ENCODE results near the gene TRNP1.

TRNP1 gene

GRCh38 chr1:26950602-26951001 lies 42.9 kb upstream of the TRNP1 start:
- no peak for TF ChIP-seq CTCF (IDR thresholded peaks at IDR 0.05)
- Histone ChIP-seq H3K4me3 (no peak overlapping the region), H3K27ac (no peak overlapping the region)
- DNase-seq (ENCODE audit: low spot score): no peak

GRCh38 chr1:26951216-26951615 lies 42.3 kb upstream of the TRNP1 start:
- no peak for DNase-seq (ENCODE audit: low spot score)
- TF ChIP-seq CTCF (IDR thresholded peaks at IDR 0.05): no peak
- no peak overlapping the region for H3K4me3 ChIP-seq
- no peak overlapping the region for H3K27ac ChIP-seq

GRCh38 chr1:26951821-26952497 lies 41.5 kb upstream of the TRNP1 start:
- H3K27ac ChIP-seq: no peak overlapping the region
- TF ChIP-seq CTCF (IDR thresholded peaks at IDR 0.05): no peak
- H3K4me3 ChIP-seq: no peak overlapping the region
- no peak for DNase-seq (ENCODE audit: low spot score)

- no peak for TF ChIP-seq CTCF (IDR thresholded peaks at IDR 0.05)
- no peak for DNase-seq (ENCODE audit: low spot score)
These were observed 40.1 kb upstream of the TRNP1 start for GRCh38 chr1:26953374-26953773.

GRCh38 chr1:26956321-26956720 lies 37.2 kb upstream of the TRNP1 start:
- no peak for DNase-seq (ENCODE audit: low spot score)
- Histone ChIP-seq H3K4me3 (no peak overlapping the region), H3K27ac (no peak overlapping the region)
- no peak for TF ChIP-seq CTCF (IDR thresholded peaks at IDR 0.05)

More at GRCh38 chr1:26953374-26953773, 40.1 kb upstream of the TRNP1 start:
- H3K4me3 ChIP-seq: no peak overlapping the region
- H3K27ac ChIP-seq: no peak overlapping the region

GRCh38 chr1:26957306-26957705 lies 36.2 kb upstream of the TRNP1 start:
- DNase-seq (ENCODE audit: low spot score): no peak
- Histone ChIP-seq H3K4me3 (no peak overlapping the region), H3K27ac (no peak overlapping the region)
- TF ChIP-seq CTCF (IDR thresholded peaks at IDR 0.05): no peak

GRCh38 chr1:26959270-26959669 lies 34.2 kb upstream of the TRNP1 start:
- no peak overlapping the region for H3K27ac ChIP-seq
- DNase-seq (ENCODE audit: low spot score): no peak
- peak overlapping the region; percentile 65 for H3K4me3 ChIP-seq
- no peak for TF ChIP-seq CTCF (IDR thresholded peaks at IDR 0.05)

Data from coronary artery (tissue), 2 donors.